H9 (cell line): ENCODE data around the gene BANF1. TPM values are rescaled to one million over a fixed set of nuclear protein-coding genes. Genes with fewer than 3 reads are reported as not detected.

Source experiments
- DNase-seq: peaks from one replicate; pipeline ENCODE4 v3.0.0-alpha.2; 2017
- H2AFZ ChIP-seq: one replicate; pipeline ENCODE4 v1.6.1; 2013; ENCODE audit warnings: mild to moderate bottlenecking, low read length, control low read depth, moderate library complexity
- H2AK5ac ChIP-seq: 2 replicates; pipeline ENCODE4 v1.6.1; 2013; ENCODE audit warnings: low read length, control low read depth, mixed read lengths; ENCODE audit not compliant: insufficient read length
- H2BK120ac ChIP-seq: one replicate; pipeline ENCODE4 v1.6.1; 2013; ENCODE audit warnings: low read depth, mild to moderate bottlenecking, low read length, control low read depth, inconsistent platforms; ENCODE audit not compliant: poor library complexity, severe bottlenecking
- H2BK12ac ChIP-seq: 2 replicates; pipeline ENCODE4 v1.6.1; 2013; ENCODE audit warnings: low read length, control low read depth, mixed read lengths, low read depth; ENCODE audit not compliant: insufficient read length
- H2BK15ac ChIP-seq: 2 replicates; pipeline ENCODE4 v1.6.1; 2013; ENCODE audit warnings: low read depth, low read length, control low read depth
- H2BK20ac ChIP-seq: one replicate; pipeline ENCODE4 v1.6.1; 2013; ENCODE audit warnings: low read depth, mild to moderate bottlenecking, low read length, control low read depth, inconsistent platforms; ENCODE audit not compliant: poor library complexity, severe bottlenecking
- H2BK5ac ChIP-seq: 2 replicates; pipeline ENCODE4 v1.6.1; 2013; ENCODE audit warnings: low read length, control low read depth, mixed read lengths; ENCODE audit not compliant: insufficient read length
- H3K14ac ChIP-seq: 2 replicates; pipeline ENCODE4 v1.6.1; 2013; ENCODE audit warnings: low read length, control low read depth; ENCODE audit not compliant: insufficient read depth
- H3K18ac ChIP-seq: 2 replicates; pipeline ENCODE4 v1.6.1; 2013; ENCODE audit warnings: low read depth, mild to moderate bottlenecking, mixed read lengths, low read length, control low read depth; ENCODE audit not compliant: insufficient read length
- H3K23ac ChIP-seq: 2 replicates; pipeline ENCODE4 v1.6.1; 2013; ENCODE audit warnings: low read length, control low read depth, mixed read lengths, low read depth; ENCODE audit not compliant: insufficient read length
- H3K23me2 ChIP-seq: 2 replicates; pipeline ENCODE4 v1.6.1; 2013; ENCODE audit warnings: low read depth, mild to moderate bottlenecking, mixed read lengths, low read length, control low read depth; ENCODE audit not compliant: insufficient read length, poor library complexity, severe bottlenecking
- H3K27ac ChIP-seq: 2 replicates; pipeline ENCODE4 v1.5.1; 2013; ENCODE audit warnings: low read length, control low read depth, mixed read lengths, low read depth; ENCODE audit not compliant: insufficient read length
- H3K27me3 ChIP-seq: 2 replicates; pipeline ENCODE4 v1.6.1; 2013; ENCODE audit warnings: low read length, control low read depth, inconsistent platforms; ENCODE audit not compliant: insufficient read depth
- H3K4ac ChIP-seq: 2 replicates; pipeline ENCODE4 v1.6.1; 2013; ENCODE audit warnings: low read depth, mild to moderate bottlenecking, control low read depth, inconsistent platforms, low read length, moderate library complexity
- H3K4me1 ChIP-seq: 2 replicates; pipeline ENCODE4 v1.6.1; 2013; ENCODE audit warnings: low read length, control low read depth, inconsistent platforms; ENCODE audit not compliant: insufficient read depth
- H3K4me2 ChIP-seq: 2 replicates; pipeline ENCODE4 v1.6.1; 2013; ENCODE audit warnings: low read length, control low read depth, mixed read lengths; ENCODE audit not compliant: insufficient read length, insufficient read depth
- H3K56ac ChIP-seq: 2 replicates; pipeline ENCODE4 v1.6.1; 2013; ENCODE audit warnings: low read depth, mild to moderate bottlenecking, mixed read lengths, low read length, control low read depth; ENCODE audit not compliant: insufficient read length
- H3K79me1 ChIP-seq: 2 replicates; pipeline ENCODE4 v1.6.1; 2013; ENCODE audit warnings: low read depth, mild to moderate bottlenecking, moderate library complexity, low read length, control low read depth, inconsistent platforms; ENCODE audit not compliant: insufficient read depth, poor library complexity, severe bottlenecking
- H3K79me2 ChIP-seq: 2 replicates; pipeline ENCODE4 v1.6.1; 2013; ENCODE audit warnings: low read length, control low read depth, inconsistent platforms; ENCODE audit not compliant: insufficient read depth
- H3K9ac ChIP-seq: 2 replicates; pipeline ENCODE4 v1.6.1; 2013; ENCODE audit warnings: low read length, control low read depth, mixed read lengths; ENCODE audit not compliant: insufficient read length; ENCODE audit errors: extremely low read depth
- H3K9me3 ChIP-seq: one replicate; pipeline ENCODE4 v1.6.1; 2013; ENCODE audit warnings: low read depth, low read length, inconsistent platforms; ENCODE audit not compliant: control insufficient read depth
- H3T11ph ChIP-seq: one replicate; pipeline ENCODE4 v1.6.1; 2013; ENCODE audit warnings: mild to moderate bottlenecking, low read length, control low read depth, inconsistent platforms
- H4K20me1 ChIP-seq: one replicate; pipeline ENCODE4 v1.6.1; 2013; ENCODE audit not compliant: control insufficient read depth, insufficient read length, insufficient read depth
- H4K5ac ChIP-seq: 2 replicates; pipeline ENCODE4 v1.6.1; 2013; ENCODE audit warnings: low read depth, mild to moderate bottlenecking, mixed read lengths, low read length, control low read depth; ENCODE audit not compliant: insufficient read length
- H4K8ac ChIP-seq: replicated peaks from 2 replicates; pipeline ENCODE4 v1.6.1; 2013; ENCODE audit warnings: low read length, control low read depth, mixed read lengths, low read depth; ENCODE audit not compliant: insufficient read length
- H4K91ac ChIP-seq: 2 replicates; pipeline ENCODE4 v1.6.1; 2013; ENCODE audit warnings: low read depth, mild to moderate bottlenecking, moderate library complexity, mixed read lengths, low read length, control low read depth; ENCODE audit not compliant: insufficient read length
- H3K27ac Mint-ChIP-seq, 3 experiments: 2 replicates in 2 of 3; 3 replicates in 1 of 3; pipeline ENCODE4 v1.8.0; 2020 to 2021; ENCODE audit warnings: mixed read lengths in 3 of 3, mild to moderate bottlenecking in 1 of 3, moderate library complexity in 1 of 3
- H3K27me3 Mint-ChIP-seq: 2 replicates; pipeline ENCODE4 v1.8.0; 2021; ENCODE audit warnings: low read depth, mild to moderate bottlenecking, moderate library complexity, mixed read lengths
- H3K36me3 Mint-ChIP-seq, 3 experiments: 2 replicates in 2 of 3; 3 replicates in 1 of 3; pipeline ENCODE4 v1.8.0; 2020 to 2021; ENCODE audit warnings: low read depth in 3 of 3, mixed read lengths in 3 of 3; ENCODE audit not compliant: insufficient read depth in 1 of 3
- H3K4me1 Mint-ChIP-seq, 2 experiments: 2 replicates each; pipeline ENCODE4 v1.8.0; 2020; ENCODE audit warnings: mixed read lengths in 2 of 2
- H3K4me3 Mint-ChIP-seq, 2 experiments: 2 replicates in 1 of 2; 3 replicates in 1 of 2; pipeline ENCODE4 v1.8.0; 2020 to 2021; ENCODE audit warnings: mild to moderate bottlenecking in 2 of 2, mixed read lengths in 2 of 2, moderate library complexity in 1 of 2
- H3K9me3 Mint-ChIP-seq, 2 experiments: 2 replicates in 1 of 2; 3 replicates in 1 of 2; pipeline ENCODE4 v1.8.0; 2020; ENCODE audit warnings: mild to moderate bottlenecking in 2 of 2, mixed read lengths in 2 of 2, moderate library complexity in 1 of 2
- CTCF ChIP-seq: fragments of 200-600 bp; sonication (generic); conservative IDR thresholded peaks from 3 replicates; pipeline ENCODE4 v1.8.0; 2021; ENCODE audit warnings: antibody characterized with exemption, mild to moderate bottlenecking
- WGBS: extraction: QIAGEN DNeasy Blood & Tissue Kit; methylation state at CpG from one replicate; pipeline ENCODE4 v1.1.7; 2013; ENCODE audit warnings: missing lambda C conversion rate, low lambda C conversion rate, mixed read lengths; ENCODE audit not compliant: insufficient read length; ENCODE audit errors: extremely low coverage; 5-methylcytosine and 5-hydroxymethylcytosine counted together
- total RNA-seq: library from RNA; stranded (reverse); gene quantifications from 2 replicates; pipeline ENCODE4 v1.2.1, GENCODE V29; 2021

BANF1 gene
- total RNA-seq, 1 experiment from 2014 or later = 346 TPM

- no peak overlapping the region for H4K5ac ChIP-seq
- no peaks in the 10 kb centered on the region for H3K27me3 ChIP-seq
- H3K56ac ChIP-seq = no peak overlapping the region
- H2AFZ ChIP-seq = no peak overlapping the region
- no peaks in the 10 kb centered on the region for H4K20me1 ChIP-seq
- H4K8ac ChIP-seq = no peak overlapping the region
- no peak overlapping the region for H2AK5ac ChIP-seq
- H2BK20ac ChIP-seq = no peak overlapping the region
- DNase-seq = no peak
- peaks cover 44 to 73% (median 72%) of the 10 kb centered on the region in 3 experiments for H3K36me3 Mint-ChIP-seq
- no peaks in the 10 kb centered on the region for H3K9me3 Mint-ChIP-seq
- H2BK15ac ChIP-seq = no peak overlapping the region
- H3K4me1 Mint-ChIP-seq = peaks cover 5 to 6% of the 10 kb centered on the region in 2 experiments
- no peak overlapping the region for H3K23ac ChIP-seq
- no peaks in the 10 kb centered on the region for H3K23me2 ChIP-seq
- H3K14ac ChIP-seq = no peak overlapping the region
- H3K4me3 Mint-ChIP-seq = no peak overlapping the region
- no peak for TF ChIP-seq CTCF
- H3K27me3 Mint-ChIP-seq = no peaks in the 10 kb centered on the region
- no peak overlapping the region for H4K91ac ChIP-seq
- no peak overlapping the region for H3K4ac ChIP-seq
- no peak overlapping the region for H3K4me2 ChIP-seq
- H3K79me2 ChIP-seq = no peaks in the 10 kb centered on the region
- no peak overlapping the region for H2BK5ac ChIP-seq
- H3K9ac ChIP-seq = no peak overlapping the region
- H3K79me1 ChIP-seq = no peaks in the 10 kb centered on the region
- H3K9me3 ChIP-seq = no peaks in the 10 kb centered on the region
- no peak overlapping the region for H3T11ph ChIP-seq
- no peak overlapping the region; a peak in 1 of 7 replicates for H3K27ac Mint-ChIP-seq
- H3K27ac ChIP-seq = no peak overlapping the region
- H2BK120ac ChIP-seq = no peak overlapping the region
- H2BK12ac ChIP-seq = no peak overlapping the region
- H3K4me1 ChIP-seq = no peaks in the 10 kb centered on the region
- no peak overlapping the region for H3K18ac ChIP-seq
- WGBS = no CpG with 5 or more reads among the region's 8 CpGs
These were observed 30.2 kb upstream of the BANF1 start for GRCh38 chr11:65972116-65972515.
